GM13976 (cell line): ENCODE results near the gene MST1.

Experiments
- DNase-seq: peaks from one replicate; pipeline ENCODE4 v3.0.0; 2012; ENCODE audit warnings: low spot score
- CTCF ChIP-seq: IDR thresholded peaks from 2 replicates; pipeline ENCODE4 v1.5.1; 2012; ENCODE audit warnings: borderline replicate concordance, mild to moderate bottlenecking; ENCODE audit not compliant: insufficient read depth; ENCODE audit errors: extremely low read depth, missing control alignments, control extremely low read depth
- in situ Hi-C: fragments of 300-500 bp; cut with MboI; formaldehyde crosslinking; loops from one replicate; pipeline ENCODE4 v1.12.0; 2022; ENCODE audit warnings: low sequenced_read_pairs, mixed read lengths, inconsistent platforms; ENCODE audit not compliant: unreplicated experiment

MST1 gene

DNA sequence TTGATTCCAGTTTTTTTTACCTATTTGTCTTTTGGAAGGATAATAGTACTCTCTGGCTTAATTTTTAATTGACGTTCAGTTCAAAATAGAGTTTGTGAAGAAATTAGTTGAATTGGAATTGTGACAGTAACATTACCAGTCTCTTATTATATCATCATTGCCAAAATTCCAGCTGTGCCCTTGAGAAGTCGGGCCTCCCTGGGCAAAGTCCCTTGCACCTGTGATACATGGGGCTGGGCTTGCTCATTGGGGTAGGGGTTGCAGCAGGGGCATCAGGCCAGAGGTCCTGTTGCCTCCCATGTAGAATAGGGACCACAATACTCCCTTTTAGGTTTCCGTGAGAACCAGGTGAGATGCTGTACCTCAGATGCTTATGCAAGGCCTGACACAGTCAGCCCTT is 43.0 kb downstream of the MST1 start:
- no peak for TF ChIP-seq CTCF
- DNase-seq = no peak
- in situ Hi-C loops = no loop called here

DNA sequence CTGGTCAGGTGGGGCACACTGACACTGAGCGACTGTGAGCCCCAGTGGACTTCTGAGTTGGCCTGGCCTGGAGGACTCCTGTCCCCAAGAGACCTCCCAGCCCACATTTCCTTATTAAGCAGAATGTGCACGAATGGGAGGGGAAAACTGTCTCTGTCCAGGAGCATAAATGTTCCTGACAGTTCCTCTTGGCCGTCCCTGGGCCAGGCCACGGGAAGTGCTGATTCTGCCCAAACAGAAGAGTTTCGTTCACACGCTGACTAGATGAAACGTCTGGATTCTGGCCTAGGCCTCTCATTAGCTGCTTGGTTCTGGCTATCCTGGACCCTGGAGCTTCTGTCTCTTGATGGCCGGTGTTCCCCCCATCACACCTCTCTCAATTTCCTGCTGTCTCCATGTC is 44.6 kb downstream of the MST1 start:
- no peak for DNase-seq
- TF ChIP-seq CTCF = no peak
- in situ Hi-C loops = no loop called here

GRCh38 chr3:49642708-49643145 is 46.5 kb downstream of the MST1 start:
- DNase-seq = no peak
- in situ Hi-C loops = no loop called here
- TF ChIP-seq CTCF = no peak

DNA sequence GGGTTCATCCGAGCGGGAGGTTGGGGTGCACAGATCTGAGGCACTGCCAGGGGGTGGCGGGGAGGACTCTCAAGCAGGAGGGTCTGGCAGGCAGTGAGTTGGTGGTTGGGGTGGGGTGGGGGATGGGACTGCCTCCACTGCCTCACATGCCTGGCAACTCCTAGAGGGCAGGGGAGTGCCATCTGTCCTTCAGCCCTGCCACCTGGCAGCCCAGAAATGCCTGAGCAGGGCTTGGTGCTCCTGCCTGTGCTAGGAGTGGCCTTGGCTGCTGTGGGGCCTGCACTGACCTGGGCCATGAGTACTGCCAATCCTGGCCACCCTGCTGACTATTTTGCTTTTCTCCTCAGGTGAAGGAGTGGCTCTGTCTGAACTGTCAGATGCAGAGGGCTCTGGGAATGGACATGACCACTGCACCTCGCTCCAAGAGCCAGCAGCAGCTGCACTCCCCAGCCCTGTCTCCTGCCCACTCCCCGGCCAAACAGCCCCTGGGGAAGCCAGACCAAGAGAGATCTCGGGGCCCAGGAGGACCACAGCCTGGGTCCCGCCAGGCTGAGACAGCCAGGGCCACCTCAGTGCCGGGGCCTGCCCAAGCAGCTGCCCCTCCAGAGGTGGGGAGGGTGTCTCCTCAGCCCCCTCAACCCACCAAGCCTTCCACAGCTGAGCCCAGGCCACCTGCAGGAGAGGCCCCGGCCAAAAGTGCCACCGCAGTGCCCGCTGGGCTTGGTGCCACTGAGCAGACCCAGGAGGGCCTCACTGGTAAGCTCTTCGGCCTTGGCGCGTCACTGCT is 47.2 kb downstream of the MST1 start:
- TF ChIP-seq CTCF = no peak
- no peak for DNase-seq
- in situ Hi-C loops = no loop called here

- in situ Hi-C loops = no loop called here
- TF ChIP-seq CTCF = no peak
- DNase-seq = no peak
Observed at GRCh38 chr3:49641292-49641691, 48.0 kb downstream of the MST1 start.

DNA sequence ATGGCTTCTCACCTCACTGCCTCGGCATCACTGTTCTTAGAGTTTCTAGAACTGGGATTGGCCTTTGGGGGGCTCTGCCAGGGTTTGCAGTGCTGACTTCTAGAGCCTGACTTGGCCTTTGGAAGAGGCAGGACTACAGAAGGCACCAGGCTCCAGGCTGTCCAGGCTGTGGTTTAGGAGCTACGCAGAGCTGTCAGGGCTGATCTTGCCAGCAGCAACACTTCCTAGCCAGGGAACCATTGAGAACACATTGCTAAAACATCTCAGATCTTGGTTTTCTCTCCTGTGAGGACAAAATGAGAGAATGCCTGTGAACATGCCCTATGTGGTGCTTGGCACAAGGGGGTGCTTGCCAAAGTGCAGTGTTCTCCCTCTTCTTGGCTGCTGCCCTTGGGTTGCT is 49.7 kb downstream of the MST1 start:
- in situ Hi-C loops = no loop called here
- DNase-seq = no peak
- TF ChIP-seq CTCF = no peak
